Esophagus (tissue), 2 donors: ENCODE results near the gene HUNK. TPM values are rescaled to one million over a fixed set of nuclear protein-coding genes. Genes with fewer than 3 reads are reported as not detected.
A peak's percentile ranks its signal among the peaks of the same experiment; 100 is the strongest.

ENCODE experiments used
- H3K27ac ChIP-seq, 2 donors: one replicate each; pipeline ENCODE4 v1.5.1; 2013; ENCODE audit warnings: low read depth in 2 of 2, mild to moderate bottlenecking in 2 of 2, inconsistent platforms in 1 of 2, low read length in 1 of 2, moderate library complexity in 1 of 2
- H3K27me3 ChIP-seq, 2 donors: one replicate each; pipeline ENCODE4 v1.6.1; 2013; ENCODE audit warnings: low read length in 2 of 2, control low read depth in 1 of 2, mild to moderate bottlenecking in 1 of 2; ENCODE audit not compliant: insufficient read depth in 2 of 2, control insufficient read depth in 1 of 2
- H3K36me3 ChIP-seq, 2 donors: one replicate each; pipeline ENCODE4 v1.6.1; 2013; ENCODE audit warnings: low read length in 1 of 2; ENCODE audit not compliant: control insufficient read depth in 2 of 2, insufficient read depth in 2 of 2
- H3K4me1 ChIP-seq, 2 donors: one replicate each; pipeline ENCODE4 v1.6.1; 2013; ENCODE audit warnings: low read length in 1 of 2; ENCODE audit not compliant: control insufficient read depth in 2 of 2, insufficient read depth in 2 of 2
- H3K4me3 ChIP-seq, 2 donors: one replicate each; pipeline ENCODE4 v1.5.1; 2013; ENCODE audit warnings: low read length in 2 of 2, mild to moderate bottlenecking in 2 of 2, low read depth in 1 of 2, moderate library complexity in 1 of 2
- H3K9me3 ChIP-seq, 2 donors: one replicate each; pipeline ENCODE4 v1.6.1; 2013; ENCODE audit warnings: mild to moderate bottlenecking in 2 of 2, low read depth in 1 of 2, low read length in 1 of 2, moderate library complexity in 1 of 2; ENCODE audit not compliant: control insufficient read depth in 2 of 2, insufficient read depth in 1 of 2
- WGBS, 2 donors: extraction: QIAGEN DNeasy Blood & Tissue Kit; methylation state at CpG; one replicate each; pipeline ENCODE4 v1.1.7; 2013; 5-methylcytosine and 5-hydroxymethylcytosine counted together
- polyA plus RNA-seq, 2 donors: library from polyadenylated mRNA; stranded (reverse); fragments of 200-250 nt; gene quantifications; one replicate each; pipeline ENCODE4 v1.2.3, GENCODE V29; 2013
- donor health status: healthy with polysubstance abuse.
- donor health status: Bipolar disorder and iron deficiency.

HUNK gene
- polyA plus RNA-seq = under 1 TPM; 0.10 to 0.20 TPM

GRCh38 chr21:31872452-31873274 is at the start of gene HUNK:
TSS of gene HUNK (plus strand) at chr21:31873020. CDS start at chr21:31873675, 655 bp downstream.
- Histone ChIP-seq H3K36me3 (no peaks in the 10 kb centered on the region), H3K27me3 (no peaks in the 10 kb centered on the region), H3K4me1 (peaks cover 3 to 15% of the 10 kb centered on the region in 2 donors), H3K27ac (no peak within 1 kb of the TSS), H3K9me3 (no peaks in the 10 kb centered on the region), H3K4me3 (peak within 1 kb of the TSS; percentile 52 to 60)
- 1% methylated on average over 68 to 74 of the region's 74 CpGs for WGBS, 2 donors

DNA sequence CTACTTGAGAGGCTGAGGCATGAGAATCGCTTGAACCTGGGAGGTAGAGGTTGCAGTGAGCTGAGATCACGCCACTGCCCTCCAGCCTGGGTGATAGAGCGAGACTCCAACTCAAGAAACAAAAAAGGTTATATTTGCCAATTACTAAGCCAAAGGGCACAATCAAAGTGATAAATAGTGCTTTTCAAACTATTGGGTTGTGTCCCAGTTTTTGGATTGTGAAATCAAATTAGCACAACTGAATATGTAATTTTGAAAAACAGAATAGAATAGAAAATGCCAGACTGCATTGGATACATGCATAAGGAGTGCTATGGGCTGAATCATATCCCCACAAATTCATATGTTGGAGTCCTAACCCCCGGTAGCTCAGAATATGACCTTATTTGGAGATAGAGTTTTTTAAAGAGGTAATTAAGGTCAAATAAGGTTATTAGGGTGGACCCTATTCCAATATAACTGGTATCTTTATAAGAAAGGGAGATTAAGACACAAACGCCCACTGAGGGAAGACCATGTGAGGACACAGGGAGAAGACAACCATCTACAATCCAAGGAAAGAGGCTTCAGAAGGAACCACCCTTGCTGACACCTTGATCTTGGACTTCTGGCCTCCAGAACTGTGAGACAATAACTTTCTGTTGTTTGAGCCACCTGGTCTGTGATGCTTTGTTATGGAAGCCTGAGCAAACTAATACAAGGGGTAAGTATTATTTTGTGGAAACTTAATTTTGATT is 42.9 kb upstream of the HUNK start:
- H3K9me3 ChIP-seq = no peaks in the 10 kb centered on the region
- no peak overlapping the region for H3K27ac ChIP-seq
- H3K27me3 ChIP-seq = no peaks in the 10 kb centered on the region
- no peak overlapping the region for H3K4me3 ChIP-seq
- 65 to 72% methylated on average over 5 of the region's 5 CpGs for WGBS, 2 donors
- peaks cover 0 to 2% of the 10 kb centered on the region in 2 donors for H3K4me1 ChIP-seq
- no peaks in the 10 kb centered on the region for H3K36me3 ChIP-seq

DNA sequence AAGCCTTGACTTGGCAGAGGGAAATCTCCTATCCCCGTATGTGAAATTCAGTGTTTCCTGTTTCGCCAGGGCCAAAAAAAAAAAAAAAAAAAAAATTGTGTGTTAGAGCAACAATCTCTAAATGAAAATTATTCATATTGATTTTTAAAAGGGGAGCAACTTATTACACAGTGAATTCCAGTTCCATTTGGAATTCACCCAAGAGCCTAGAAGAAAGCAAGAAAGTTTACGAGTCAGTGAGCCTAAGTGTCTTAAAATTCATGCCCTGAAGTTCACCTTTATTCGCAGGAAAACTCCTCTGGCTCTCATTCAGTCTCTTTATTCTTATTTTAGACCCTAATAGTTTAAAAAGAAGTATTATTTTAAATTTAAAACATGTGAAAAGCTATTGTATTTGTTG is 42.1 kb upstream of the HUNK start:
- WGBS, 2 donors = 51 to 61% methylated on average over 4 of the region's 4 CpGs
- Histone ChIP-seq H3K9me3 (no peaks in the 10 kb centered on the region), H3K4me3 (no peak overlapping the region), H3K4me1 (peaks cover 0 to 2% of the 10 kb centered on the region in 2 donors), H3K36me3 (no peaks in the 10 kb centered on the region), H3K27ac (no peak overlapping the region), H3K27me3 (no peaks in the 10 kb centered on the region)

GRCh38 chr21:31837041-31837440 is 35.8 kb upstream of the HUNK start:
- H3K4me3 ChIP-seq = no peak overlapping the region
- H3K9me3 ChIP-seq = no peaks in the 10 kb centered on the region
- peaks cover 0 to 2% of the 10 kb centered on the region in 2 donors for H3K27me3 ChIP-seq
- H3K27ac ChIP-seq = no peak overlapping the region
- H3K4me1 ChIP-seq = peaks cover 0 to 2% of the 10 kb centered on the region in 2 donors
- no peaks in the 10 kb centered on the region for H3K36me3 ChIP-seq

- Histone ChIP-seq H3K27me3 (peaks cover 0 to 2% of the 10 kb centered on the region in 2 donors), H3K9me3 (no peaks in the 10 kb centered on the region), H3K36me3 (no peaks in the 10 kb centered on the region), H3K27ac (no peak overlapping the region), H3K4me1 (peaks cover 0 to 2% of the 10 kb centered on the region in 2 donors), H3K4me3 (no peak overlapping the region)
- WGBS, 2 donors = 72 to 73% methylated on average over 3 of the region's 3 CpGs
These were observed 35.0 kb upstream of the HUNK start for GRCh38 chr21:31837618-31838390.

DNA sequence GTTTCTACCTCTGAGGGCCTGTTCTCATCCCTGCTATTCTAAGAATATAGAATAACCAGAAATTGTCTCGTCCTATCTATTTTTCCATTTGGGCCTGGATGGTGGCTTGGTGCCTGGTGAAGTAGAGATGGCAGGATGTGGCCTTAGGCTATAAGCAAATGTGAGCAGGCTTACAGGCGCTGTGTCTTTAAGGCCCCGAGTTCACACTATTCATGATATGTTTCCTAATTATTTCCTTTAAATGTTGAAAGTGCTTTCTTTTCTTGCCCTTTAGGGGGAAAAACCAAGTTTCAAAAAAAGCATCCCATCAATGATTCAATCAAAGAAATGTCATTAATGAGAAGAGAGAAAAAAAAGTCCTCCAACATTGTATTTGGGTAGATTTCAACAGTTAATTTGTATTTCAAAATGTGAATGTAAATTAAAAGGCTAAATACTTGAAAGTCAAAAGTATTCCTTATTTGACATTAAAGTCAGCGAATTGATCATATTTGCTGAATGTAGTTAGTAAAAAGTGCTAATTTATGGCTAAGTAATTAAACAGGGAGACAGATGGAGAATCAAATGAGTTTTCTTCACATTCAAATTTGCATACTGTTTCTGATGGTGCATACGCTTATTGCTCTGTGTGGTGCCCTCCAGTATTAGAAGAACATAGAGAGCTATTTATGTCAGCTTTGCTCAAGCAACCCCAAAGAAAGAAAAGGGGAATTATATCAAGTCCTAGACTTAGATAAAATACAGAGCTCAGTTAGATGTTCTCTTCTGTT is 34.0 kb upstream of the HUNK start:
- Histone ChIP-seq H3K36me3 (no peaks in the 10 kb centered on the region), H3K27ac (no peak overlapping the region), H3K4me3 (no peak overlapping the region), H3K27me3 (peaks cover 0 to 2% of the 10 kb centered on the region in 2 donors), H3K9me3 (no peaks in the 10 kb centered on the region), H3K4me1 (peaks cover 0 to 2% of the 10 kb centered on the region in 2 donors)
- 84 to 93% methylated on average over 5 of the region's 5 CpGs for WGBS, 2 donors

DNA sequence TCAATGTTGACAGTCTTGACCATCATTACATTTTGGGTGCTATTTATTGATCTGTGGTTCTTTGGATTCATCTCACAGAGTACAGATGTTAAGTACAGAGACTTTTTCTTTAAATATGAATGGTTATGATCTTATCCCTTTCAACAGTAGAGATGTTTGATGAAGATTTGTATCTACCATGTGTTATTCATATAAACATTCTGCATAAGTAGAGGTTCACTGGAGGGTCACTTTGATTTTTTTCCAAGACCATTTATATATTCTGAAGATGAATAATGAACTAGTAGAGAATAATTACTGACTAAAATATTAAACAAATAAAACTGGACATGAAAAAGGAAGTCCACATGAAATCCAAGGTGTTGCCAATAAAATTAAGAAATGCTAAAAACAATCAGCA is 28.6 kb upstream of the HUNK start:
- H3K27ac ChIP-seq = no peak overlapping the region
- H3K4me3 ChIP-seq = no peak overlapping the region
- no peaks in the 10 kb centered on the region for H3K9me3 ChIP-seq
- H3K27me3 ChIP-seq = peaks cover 0 to 1% of the 10 kb centered on the region in 2 donors
- no peaks in the 10 kb centered on the region for H3K4me1 ChIP-seq
- H3K36me3 ChIP-seq = no peaks in the 10 kb centered on the region

DNA sequence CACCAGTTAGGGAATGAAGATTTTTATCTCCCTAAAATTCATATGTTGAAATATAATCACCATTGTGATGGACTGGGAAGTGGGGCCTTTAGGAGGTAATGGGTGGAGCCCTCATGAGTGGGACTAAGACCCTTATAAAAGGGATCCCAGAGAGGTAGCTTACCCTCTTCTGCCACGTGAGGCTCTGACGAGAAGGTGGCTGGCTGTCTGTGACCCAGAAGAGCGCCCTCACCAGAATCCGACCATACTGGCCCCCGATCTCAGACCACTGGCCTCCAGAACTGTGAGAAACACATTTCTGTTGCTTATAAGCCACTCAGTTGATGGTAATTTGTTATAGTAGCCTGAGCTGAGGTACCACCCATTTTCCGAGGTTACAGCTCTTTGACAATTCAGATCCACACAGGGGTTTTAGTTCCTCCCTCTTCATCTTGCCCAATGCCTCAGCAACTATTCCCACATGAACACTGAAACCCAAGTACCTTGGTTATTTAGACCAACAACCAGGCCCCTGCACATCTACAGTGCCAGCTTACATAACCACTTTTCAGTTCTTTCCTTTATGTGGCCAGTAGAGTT is 27.6 kb upstream of the HUNK start:
- 80 to 85% methylated on average over 6 of the region's 6 CpGs for WGBS, 2 donors
- no peaks in the 10 kb centered on the region for H3K9me3 ChIP-seq
- H3K4me3 ChIP-seq = no peak overlapping the region
- no peaks in the 10 kb centered on the region for H3K36me3 ChIP-seq
- H3K27me3 ChIP-seq = no peaks in the 10 kb centered on the region
- H3K27ac ChIP-seq = no peak overlapping the region
- no peaks in the 10 kb centered on the region for H3K4me1 ChIP-seq

GRCh38 chr21:31846690-31847089 is 26.1 kb upstream of the HUNK start:
- H3K36me3 ChIP-seq = no peaks in the 10 kb centered on the region
- H3K4me3 ChIP-seq = no peak overlapping the region
- WGBS, 2 donors = 83% methylated on average over 1 of the region's 1 CpG
- H3K27me3 ChIP-seq = no peaks in the 10 kb centered on the region
- H3K4me1 ChIP-seq = no peaks in the 10 kb centered on the region
- H3K27ac ChIP-seq = no peak overlapping the region
- no peaks in the 10 kb centered on the region for H3K9me3 ChIP-seq
